SK-N-MC (cell line): ENCODE data around the gene NAT14.

Source experiments
- EZH2 ChIP-seq: fragments of 200-600 bp; sonication (generic); IDR thresholded peaks from one replicate; pipeline ENCODE4 v1.6.1; 2017; ENCODE audit warnings: antibody characterized with exemption
- POLR2AphosphoS5 ChIP-seq: IDR thresholded peaks from 2 replicates; pipeline ENCODE4 v1.6.1; 2012; ENCODE audit warnings: mild to moderate bottlenecking, low read depth, low read length, borderline replicate concordance

DNA sequence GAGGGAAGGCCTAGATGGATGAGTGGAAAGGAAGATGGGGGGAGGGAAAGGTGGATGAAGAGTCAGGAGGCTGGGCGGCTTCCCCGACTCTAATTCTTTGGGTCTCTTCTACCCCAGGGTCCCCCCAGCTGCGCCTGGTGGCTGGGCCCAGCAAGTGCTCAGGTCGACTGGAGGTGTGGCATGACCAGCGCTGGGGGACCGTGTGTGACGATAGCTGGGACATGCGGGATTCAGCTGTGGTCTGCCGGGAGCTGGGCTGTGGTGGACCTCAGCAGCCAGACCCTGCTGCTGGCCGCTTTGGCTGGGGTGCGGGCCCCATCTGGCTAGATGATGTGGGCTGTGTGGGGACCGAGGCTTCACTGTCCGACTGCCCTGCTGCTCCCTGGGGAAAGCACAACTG, 12.8 kb downstream of the NAT14 start:
- no peak for TF ChIP-seq EZH2
- no peak for TF ChIP-seq POLR2AphosphoS5
